Measurements from ENCODE around the gene SPAG17. TPM values are rescaled to one million over a fixed set of nuclear protein-coding genes. Genes with fewer than 3 reads are reported as not detected.

The SPAG17 gene
- polyA plus RNA-seq, 1 experiment = not detected

- Histone ChIP-seq H3K4me3 (ENCODE audit: low read depth, low read length) (no peak overlapping the region), H3K9me3 (ENCODE audit: control insufficient read depth, insufficient read depth, low read length) (no peaks in the 10 kb centered on the region), H3K27me3 (ENCODE audit: control insufficient read depth, insufficient read depth, low read length) (no peaks in the 10 kb centered on the region), H3K27ac (ENCODE audit: low read depth, low read length) (no peak overlapping the region)
- POLR2A ChIA-PET = no interaction called here
- CTCF ChIA-PET = interaction anchor here (1.8 to 4.6 kb wide), 2 partner anchors 9 to 370 kb away, joined by 16 to 28 read pairs; no protein-coding TSS in a partner anchor
- no peak for TF ChIP-seq CTCF (IDR thresholded peaks at IDR 0.05; ENCODE audit: low read depth, low read length)
- no peak for DNase-seq (ENCODE audit: low read depth, low spot score)
Measured at GRCh38 chr1:117905019-117905418, 280.0 kb downstream of the SPAG17 start.

- ChIA-PET POLR2A (interaction anchor here (0.6 kb wide), 1 partner anchor 358 kb away, joined by 3 read pairs; no protein-coding TSS in a partner anchor), CTCF (interaction anchor here (4.6 kb wide), 1 partner anchor 8 kb away, joined by 28 read pairs; no protein-coding TSS in a partner anchor)
- Histone ChIP-seq H3K27ac (ENCODE audit: low read depth, low read length) (no peak overlapping the region), H3K4me3 (ENCODE audit: low read depth, low read length) (no peak overlapping the region), H3K27me3 (ENCODE audit: control insufficient read depth, insufficient read depth, low read length) (no peaks in the 10 kb centered on the region), H3K9me3 (ENCODE audit: control insufficient read depth, insufficient read depth, low read length) (no peaks in the 10 kb centered on the region)
- no peak for DNase-seq (ENCODE audit: low read depth, low spot score)
- no peak for TF ChIP-seq CTCF (IDR thresholded peaks at IDR 0.05; ENCODE audit: low read depth, low read length)
Measured at GRCh38 chr1:117904485-117904884, 280.5 kb downstream of the SPAG17 start.

Data from AG04450 (cell line).